Measurements from ENCODE around the gene CORO7. TPM values are rescaled to one million over a fixed set of nuclear protein-coding genes. Genes with fewer than 3 reads are reported as not detected.

Gene CORO7
- polyA plus RNA-seq, 1 of the 3 experiments (the other 2 are of a cell fraction): 25.8 TPM

- POLR2A ChIA-PET: no interaction called here
- TF ChIP-seq EP300 (IDR thresholded peaks at IDR 0.05; ENCODE audit: borderline replicate concordance in 1 of 2, low read depth in 1 of 2, low read length in 1 of 2) (no peak), FOXJ3 (CRISPR knock-in tag; IDR thresholded peaks at IDR 0.05) (no peak), SMC3 (IDR thresholded peaks at IDR 0.05; ENCODE audit: low read depth, low read length) (no peak), NRF1 (IDR thresholded peaks at IDR 0.05; ENCODE audit: low read depth, low read length) (no peak), SIN3A (IDR thresholded peaks at IDR 0.05; ENCODE audit: borderline replicate concordance, low read depth, low read length) (no peak), TCF12 (IDR thresholded peaks at IDR 0.05) (no peak), ELF1 (IDR thresholded peaks at IDR 0.05) (no peak), FOXM1 (IDR thresholded peaks at IDR 0.05; ENCODE audit: low read depth) (no peak), RAD21 (IDR thresholded peaks at IDR 0.05; ENCODE audit: low read length) (no peak), MEF2A (IDR thresholded peaks at IDR 0.05; ENCODE audit: borderline replicate concordance, low read depth) (no peak), YY1 (IDR thresholded peaks at IDR 0.05; ENCODE audit: low read depth) (no peak), TAF1 (IDR thresholded peaks at IDR 0.05; ENCODE audit: borderline replicate concordance, low read depth, low read length) (no peak), JUND (IDR thresholded peaks at IDR 0.05) (no peak), EZH2phosphoT487 (IDR thresholded peaks at IDR 0.05; ENCODE audit: borderline replicate concordance, low read depth) (no peak), GABPA (IDR thresholded peaks at IDR 0.05; ENCODE audit: low read depth) (no peak)
- TF ChIP-seq, protein P1, sequence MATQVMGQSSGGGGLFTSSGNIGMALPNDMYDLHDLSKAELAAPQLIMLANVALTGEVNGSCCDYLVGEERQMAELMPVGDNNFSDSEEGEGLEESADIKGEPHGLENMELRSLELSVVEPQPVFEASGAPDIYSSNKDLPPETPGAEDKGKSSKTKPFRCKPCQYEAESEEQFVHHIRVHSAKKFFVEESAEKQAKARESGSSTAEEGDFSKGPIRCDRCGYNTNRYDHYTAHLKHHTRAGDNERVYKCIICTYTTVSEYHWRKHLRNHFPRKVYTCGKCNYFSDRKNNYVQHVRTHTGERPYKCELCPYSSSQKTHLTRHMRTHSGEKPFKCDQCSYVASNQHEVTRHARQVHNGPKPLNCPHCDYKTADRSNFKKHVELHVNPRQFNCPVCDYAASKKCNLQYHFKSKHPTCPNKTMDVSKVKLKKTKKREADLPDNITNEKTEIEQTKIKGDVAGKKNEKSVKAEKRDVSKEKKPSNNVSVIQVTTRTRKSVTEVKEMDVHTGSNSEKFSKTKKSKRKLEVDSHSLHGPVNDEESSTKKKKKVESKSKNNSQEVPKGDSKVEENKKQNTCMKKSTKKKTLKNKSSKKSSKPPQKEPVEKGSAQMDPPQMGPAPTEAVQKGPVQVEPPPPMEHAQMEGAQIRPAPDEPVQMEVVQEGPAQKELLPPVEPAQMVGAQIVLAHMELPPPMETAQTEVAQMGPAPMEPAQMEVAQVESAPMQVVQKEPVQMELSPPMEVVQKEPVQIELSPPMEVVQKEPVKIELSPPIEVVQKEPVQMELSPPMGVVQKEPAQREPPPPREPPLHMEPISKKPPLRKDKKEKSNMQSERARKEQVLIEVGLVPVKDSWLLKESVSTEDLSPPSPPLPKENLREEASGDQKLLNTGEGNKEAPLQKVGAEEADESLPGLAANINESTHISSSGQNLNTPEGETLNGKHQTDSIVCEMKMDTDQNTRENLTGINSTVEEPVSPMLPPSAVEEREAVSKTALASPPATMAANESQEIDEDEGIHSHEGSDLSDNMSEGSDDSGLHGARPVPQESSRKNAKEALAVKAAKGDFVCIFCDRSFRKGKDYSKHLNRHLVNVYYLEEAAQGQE (IDR thresholded peaks at IDR 0.05; ENCODE audit: low read depth, low read length): no peak
- H4K20me1 ChIP-seq (ENCODE audit: insufficient read depth): peaks cover 36% of the 10 kb centered on the region
- H3K4me1 ChIP-seq (ENCODE audit: control insufficient read depth in 1 of 2, insufficient read depth in 2 of 2, low read depth in 1 of 2, low read length in 1 of 2): peaks cover 15 to 21% of the 10 kb centered on the region in 2 experiments; a peak in 3 of 4 replicates
- H2AFZ ChIP-seq (ENCODE audit: low read depth): no peak overlapping the region
- H3K4me2 ChIP-seq: no peak overlapping the region
- DNase-seq: no peak
- CTCF ChIA-PET: interaction anchor here (1.3 to 14.9 kb wide), 13 partner anchors 8 to 349 kb away, joined by 4 to 281 read pairs (median 12); no protein-coding TSS in a partner anchor
- peaks cover 15% of the 10 kb centered on the region for H3F3A ChIP-seq (replicated peaks; ENCODE audit: insufficient read depth)
- no peaks in the 10 kb centered on the region for H3K9me3 ChIP-seq
- H3K27ac ChIP-seq (ENCODE audit: low read depth in 2 of 2, low read length in 1 of 2): no peak overlapping the region
- peaks cover 53% of the 10 kb centered on the region for H3K79me2 ChIP-seq (ENCODE audit: insufficient read depth)
- 99% methylated on average over 10 of the region's 14 CpGs for WGBS (ENCODE audit: low lambda C conversion rate)
- no peaks in the 10 kb centered on the region for H3K9me2 ChIP-seq
- H3K27me3 ChIP-seq (ENCODE audit: insufficient read depth): no peaks in the 10 kb centered on the region
- H3K9ac ChIP-seq: no peak overlapping the region
- peaks cover 3 to 28% of the 10 kb centered on the region in 2 experiments for H3K36me3 ChIP-seq (replicated peaks in 1 of 2; ENCODE audit: control insufficient read depth in 1 of 2, insufficient read depth in 2 of 2, low read length in 1 of 2)
- H3K4me3 ChIP-seq (ENCODE audit: low read depth in 2 of 2, low read length in 1 of 2): no peak overlapping the region
Observed at GRCh38 chr16:4332083-4332482, 84.3 kb downstream of the CORO7 start.

Measured in SK-N-SH (cell line).